GM18907 (cell line): ENCODE results near the gene WDR4.
"Not testable (repeated sequence)": the region's sequence is repeated elsewhere in the genome, so short reads cannot be mapped to it uniquely, and the experiment has no call there.

Source experiments
- ATAC-seq: cut with Tn5 transposase; IDR thresholded peaks from one replicate; pipeline ENCODE4 v1.9.1; 2021; ENCODE audit warnings: mild to moderate bottlenecking, moderate library complexity; ENCODE audit not compliant: unreplicated experiment

Gene WDR4

DNA sequence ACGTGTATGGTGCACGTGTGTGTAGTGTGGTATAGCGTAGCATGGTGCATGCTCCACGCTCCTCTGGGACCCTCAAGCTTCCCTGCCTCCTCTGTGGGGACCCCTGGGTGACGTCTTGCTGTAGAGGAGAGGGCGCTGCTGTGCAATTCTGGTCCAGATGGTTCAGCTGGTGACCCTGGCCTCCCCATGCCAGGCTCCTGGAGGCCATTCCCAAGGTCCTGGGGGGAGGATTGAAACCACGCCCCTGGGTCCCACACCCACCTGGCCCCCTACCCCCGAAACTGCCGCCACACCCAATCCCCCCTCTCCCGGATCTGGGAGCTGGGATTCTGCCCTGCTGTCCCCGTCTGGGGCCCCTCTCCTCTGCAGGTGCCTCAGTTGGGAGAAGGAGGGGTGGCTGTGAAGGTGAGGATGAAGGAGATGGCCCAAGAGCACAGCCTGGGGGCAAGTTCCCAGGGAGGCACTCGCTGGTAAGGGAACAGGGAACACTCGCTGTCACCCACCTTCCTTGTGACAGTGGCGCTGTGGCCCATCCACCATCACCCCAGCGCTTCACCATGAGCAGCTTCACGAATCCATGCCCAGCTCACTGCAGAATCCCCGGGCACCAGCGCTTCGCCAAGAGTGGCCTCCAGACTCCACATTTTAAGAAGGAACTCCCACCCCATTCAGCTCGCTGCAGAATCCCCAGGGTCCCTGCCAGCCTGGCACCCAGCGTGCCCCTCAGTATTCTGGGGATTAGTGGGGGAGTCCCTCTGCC, 38.0 kb downstream of the WDR4 start:
- no peak for ATAC-seq

GRCh38 chr21:42840411-42841155, 38.8 kb downstream of the WDR4 start:
- ATAC-seq = no peak

- ATAC-seq = no peak
Measured at GRCh38 chr21:42839271-42840231, 39.8 kb downstream of the WDR4 start.

- not testable (repeated sequence) for ATAC-seq
Measured at GRCh38 chr21:42838212-42838690, 41.1 kb downstream of the WDR4 start.

DNA sequence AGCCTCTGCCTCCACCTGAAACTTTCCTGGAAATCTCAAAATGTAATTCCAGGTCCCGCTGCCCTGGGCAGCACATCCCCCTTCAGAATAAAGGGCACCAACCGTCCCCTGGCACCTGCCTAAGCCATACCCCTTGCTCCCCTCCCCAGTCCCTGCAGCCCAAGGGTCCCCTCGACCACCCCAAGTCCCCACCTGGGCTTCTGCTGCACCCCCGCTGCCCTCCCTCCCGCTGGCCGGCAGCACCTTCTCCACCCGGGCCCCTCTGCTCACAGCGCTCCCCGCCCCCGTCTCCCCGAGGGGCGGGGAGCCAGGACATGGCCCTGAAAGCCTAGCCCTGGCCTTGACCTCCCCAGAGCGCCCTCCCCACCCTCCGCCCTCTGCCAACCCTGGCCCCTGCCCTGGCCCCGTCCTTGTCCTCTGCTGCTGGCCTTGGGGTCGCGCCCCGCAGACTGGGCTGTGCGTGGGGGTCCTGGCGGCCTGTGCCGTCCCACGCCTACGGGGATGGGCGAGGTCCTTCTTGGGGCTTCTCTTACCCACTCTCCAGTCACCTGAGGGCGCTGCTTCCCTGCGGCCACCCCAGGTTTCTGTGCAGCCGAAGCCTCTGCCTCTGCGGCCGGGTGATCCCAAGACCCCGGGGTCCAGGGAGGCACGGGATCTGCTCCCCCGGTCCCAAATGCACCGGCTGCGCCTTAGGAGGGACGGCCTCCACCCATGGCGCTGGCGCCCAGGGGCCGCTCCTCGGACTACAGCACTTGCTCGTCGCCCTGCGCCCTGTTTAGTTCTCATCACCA, 41.7 kb downstream of the WDR4 start:
- no peak for ATAC-seq

- no peak for ATAC-seq
Measured at GRCh38 chr21:42836767-42837301, 42.5 kb downstream of the WDR4 start.

GRCh38 chr21:42836402-42836666, 43.0 kb downstream of the WDR4 start:
- ATAC-seq = no peak

DNA sequence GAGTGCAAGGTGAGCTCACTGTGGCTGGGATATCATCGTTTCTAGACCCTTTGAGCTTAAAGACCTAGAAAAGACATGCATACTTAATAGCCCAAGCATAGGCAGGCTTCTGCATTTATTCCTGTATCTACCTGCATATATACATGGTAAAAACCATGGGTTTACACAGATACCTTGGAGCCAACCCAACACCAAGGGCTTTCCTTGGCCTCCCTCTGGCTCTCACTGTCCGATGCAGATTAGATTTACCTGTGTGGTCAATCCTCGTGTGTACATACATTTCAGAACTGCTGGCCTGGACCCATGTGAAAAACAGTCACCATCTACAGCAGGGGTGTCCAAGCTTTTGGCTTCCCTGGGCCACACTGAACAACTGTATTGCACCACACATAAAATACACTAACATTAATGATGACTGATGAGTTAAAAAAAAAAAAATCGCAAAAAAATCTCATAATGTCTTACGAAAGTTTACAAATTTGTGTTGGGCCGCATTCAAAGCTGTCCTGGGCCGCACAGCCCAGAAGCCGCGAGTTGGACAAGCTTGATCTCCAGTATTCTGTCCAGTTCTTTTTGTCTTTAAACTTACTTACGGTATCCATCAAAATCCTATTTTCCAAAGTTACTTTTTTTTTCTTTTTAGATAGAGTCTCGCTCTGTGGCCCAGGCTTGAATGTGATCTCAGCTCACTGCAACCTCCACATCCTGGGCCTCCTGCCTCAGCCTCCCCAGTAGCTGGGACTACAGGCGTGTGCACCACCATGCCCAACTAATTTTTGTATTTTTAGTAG, 43.5 kb downstream of the WDR4 start:
- ATAC-seq = no peak

DNA sequence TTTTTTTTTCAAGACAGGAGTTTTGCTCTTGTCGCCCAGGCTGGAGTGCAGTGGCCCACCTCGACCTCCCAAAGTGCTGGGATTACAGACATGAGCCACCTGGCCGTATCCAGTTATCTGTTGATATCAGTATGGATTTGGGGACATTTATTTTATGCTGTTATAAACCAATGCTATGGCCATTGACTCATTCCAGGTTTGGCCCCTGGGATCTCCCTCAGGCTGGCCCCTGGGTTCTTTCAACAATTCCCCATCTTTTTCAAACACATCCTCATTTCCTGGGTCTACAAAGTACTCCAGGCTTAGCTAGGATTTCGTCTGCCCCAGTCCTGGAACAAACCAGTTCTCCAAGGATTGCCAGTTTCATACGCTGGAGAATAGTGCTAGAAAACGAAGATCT, 44.1 kb downstream of the WDR4 start:
- ATAC-seq = no peak

DNA sequence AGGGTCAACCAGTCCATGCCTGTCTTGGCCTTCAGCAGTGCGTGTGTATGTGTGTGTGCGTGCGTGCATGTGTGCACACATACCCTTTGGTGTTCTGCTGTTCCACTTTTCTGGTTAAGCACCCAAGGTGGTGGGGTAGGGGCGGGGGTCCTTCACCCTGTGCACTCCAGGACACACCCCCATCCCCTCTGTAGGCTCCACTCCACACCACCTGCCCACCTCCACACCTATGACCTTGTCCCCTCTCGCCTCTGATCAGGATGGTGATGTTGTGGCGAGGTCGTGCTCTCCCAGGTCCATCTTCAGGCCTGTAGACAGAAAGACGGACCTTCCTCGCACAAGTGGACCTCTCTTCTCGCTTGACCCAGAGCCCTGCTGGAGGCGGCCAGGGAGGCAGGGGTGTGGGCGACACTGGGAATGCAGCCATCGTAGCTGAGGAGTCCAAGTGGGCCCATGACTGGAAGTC, 44.6 kb downstream of the WDR4 start:
- no peak for ATAC-seq

GRCh38 chr21:42833859-42834725, 45.2 kb downstream of the WDR4 start:
- ATAC-seq = no peak

GRCh38 chr21:42833439-42833815, 45.9 kb downstream of the WDR4 start:
- ATAC-seq = no peak

DNA sequence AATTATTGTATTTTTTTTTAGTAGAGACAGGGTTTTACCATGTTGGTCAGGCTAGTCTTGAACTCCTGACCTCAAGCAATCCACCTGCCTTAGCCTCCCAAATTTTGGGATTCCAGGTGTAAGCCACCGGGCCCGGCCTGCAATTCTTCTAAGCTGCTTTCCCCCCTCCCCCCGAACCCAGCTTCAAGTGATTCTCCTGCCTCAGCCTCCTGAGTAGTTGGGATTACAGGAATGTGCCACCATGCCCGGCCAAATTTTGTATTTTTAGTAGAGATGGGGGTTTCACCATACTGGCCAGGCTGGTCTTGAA, 47.1 kb downstream of the WDR4 start:
- not testable (repeated sequence) for ATAC-seq

- no peak for ATAC-seq
Measured at GRCh38 chr21:42830456-42831455, 48.6 kb downstream of the WDR4 start.

GRCh38 chr21:42829954-42830353, 49.4 kb downstream of the WDR4 start:
- no peak for ATAC-seq

- ATAC-seq = no peak
Measured at GRCh38 chr21:42829417-42829816, 49.9 kb downstream of the WDR4 start.

GRCh38 chr21:42827588-42827987, 51.8 kb downstream of the WDR4 start:
- no peak for ATAC-seq
